Measurements from ENCODE around the gene TMSB15C.

TMSB15C gene

GRCh38 chrX:104041003-104041402, 35.0 kb downstream of the TMSB15C start:
- FAIRE-seq = no peak

- FAIRE-seq = no peak
Measured at GRCh38 chrX:104039689-104040505, 36.1 kb downstream of the TMSB15C start, which contains the start of gene H2BW2. H2BW2 (plus strand) TSS chrX:104039956; CDS start chrX:104039995, 39 bp downstream.
